GM12874 (cell line): ENCODE measurements around the gene MAML2.

Experiments used
- TF ChIP-seq, protein P1 (sequence below): IDR thresholded peaks from 2 replicates; pipeline ENCODE4 v1.5.1; 2011; ENCODE audit warnings: low read depth, mild to moderate bottlenecking, control low read depth, low read length, moderate library complexity; ENCODE audit not compliant: insufficient read depth

Gene MAML2

DNA sequence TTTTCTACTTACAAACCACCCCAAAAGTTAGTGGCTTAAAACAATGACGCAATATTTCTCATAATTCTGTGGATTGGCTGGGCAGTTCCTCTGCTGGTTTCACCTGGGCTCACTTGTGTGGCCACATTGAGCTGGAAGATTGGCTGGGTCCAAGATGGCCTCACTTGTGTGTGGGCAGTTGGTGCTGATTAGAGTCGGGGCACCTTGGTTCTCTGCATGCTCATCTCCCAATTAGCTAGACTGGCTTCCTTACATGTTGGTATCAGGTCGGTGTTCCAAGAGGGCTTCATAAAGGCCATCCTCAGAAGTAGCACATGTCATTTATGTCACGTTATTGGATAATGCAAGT is 12.5 kb downstream of the MAML2 start:
- TF ChIP-seq, protein P1, sequence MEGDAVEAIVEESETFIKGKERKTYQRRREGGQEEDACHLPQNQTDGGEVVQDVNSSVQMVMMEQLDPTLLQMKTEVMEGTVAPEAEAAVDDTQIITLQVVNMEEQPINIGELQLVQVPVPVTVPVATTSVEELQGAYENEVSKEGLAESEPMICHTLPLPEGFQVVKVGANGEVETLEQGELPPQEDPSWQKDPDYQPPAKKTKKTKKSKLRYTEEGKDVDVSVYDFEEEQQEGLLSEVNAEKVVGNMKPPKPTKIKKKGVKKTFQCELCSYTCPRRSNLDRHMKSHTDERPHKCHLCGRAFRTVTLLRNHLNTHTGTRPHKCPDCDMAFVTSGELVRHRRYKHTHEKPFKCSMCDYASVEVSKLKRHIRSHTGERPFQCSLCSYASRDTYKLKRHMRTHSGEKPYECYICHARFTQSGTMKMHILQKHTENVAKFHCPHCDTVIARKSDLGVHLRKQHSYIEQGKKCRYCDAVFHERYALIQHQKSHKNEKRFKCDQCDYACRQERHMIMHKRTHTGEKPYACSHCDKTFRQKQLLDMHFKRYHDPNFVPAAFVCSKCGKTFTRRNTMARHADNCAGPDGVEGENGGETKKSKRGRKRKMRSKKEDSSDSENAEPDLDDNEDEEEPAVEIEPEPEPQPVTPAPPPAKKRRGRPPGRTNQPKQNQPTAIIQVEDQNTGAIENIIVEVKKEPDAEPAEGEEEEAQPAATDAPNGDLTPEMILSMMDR: no peak

DNA sequence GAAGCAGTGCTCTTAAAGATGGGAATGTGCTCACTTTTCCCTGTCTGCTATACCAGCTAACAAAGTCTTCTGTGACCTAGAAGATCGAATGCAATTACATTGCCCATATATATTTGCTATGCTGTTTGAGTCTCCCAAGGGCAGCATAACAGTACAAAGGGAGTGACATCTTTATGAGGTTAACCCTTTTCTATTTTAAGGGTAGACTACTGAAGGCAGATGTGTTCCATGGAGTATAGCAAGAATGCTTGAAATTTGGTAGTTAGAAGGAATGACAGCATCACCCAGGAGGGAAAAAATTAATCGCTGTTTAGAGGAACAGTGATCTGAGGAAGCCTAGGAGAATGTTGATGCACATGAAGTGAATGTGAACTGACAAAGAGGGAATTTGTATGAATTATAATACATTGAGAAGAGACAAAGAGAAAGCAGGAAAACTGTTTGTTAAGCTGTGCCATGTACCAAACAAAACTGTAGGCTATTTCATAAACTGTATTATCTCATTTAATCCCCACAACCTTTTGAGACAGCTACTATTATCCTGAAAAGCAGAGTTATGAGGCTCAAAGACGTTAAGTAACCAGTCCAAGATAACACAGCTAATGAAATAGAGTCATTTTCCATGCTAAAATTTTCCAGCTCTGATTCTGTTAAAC is 13.0 kb downstream of the MAML2 start:
- TF ChIP-seq, protein P1: no peak

DNA sequence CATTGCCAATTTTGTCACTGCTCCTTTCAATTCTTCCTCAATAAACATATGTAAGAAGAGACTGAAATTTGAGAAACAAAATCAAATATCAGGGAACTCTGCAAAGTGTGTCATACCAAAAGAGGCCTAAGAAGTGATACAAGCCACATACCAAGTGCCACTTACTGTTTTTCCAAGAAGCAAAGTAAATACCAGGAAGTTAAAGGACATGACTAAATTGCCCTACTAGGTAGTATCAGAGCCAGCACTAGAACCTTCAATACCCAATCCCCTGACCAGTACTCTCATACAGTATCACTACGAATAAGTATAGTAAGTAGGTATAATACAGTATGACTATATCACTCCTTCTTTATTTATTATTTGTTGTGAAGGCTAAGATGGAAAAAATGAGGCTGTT is 13.6 kb downstream of the MAML2 start:
- TF ChIP-seq, protein P1: no peak

DNA sequence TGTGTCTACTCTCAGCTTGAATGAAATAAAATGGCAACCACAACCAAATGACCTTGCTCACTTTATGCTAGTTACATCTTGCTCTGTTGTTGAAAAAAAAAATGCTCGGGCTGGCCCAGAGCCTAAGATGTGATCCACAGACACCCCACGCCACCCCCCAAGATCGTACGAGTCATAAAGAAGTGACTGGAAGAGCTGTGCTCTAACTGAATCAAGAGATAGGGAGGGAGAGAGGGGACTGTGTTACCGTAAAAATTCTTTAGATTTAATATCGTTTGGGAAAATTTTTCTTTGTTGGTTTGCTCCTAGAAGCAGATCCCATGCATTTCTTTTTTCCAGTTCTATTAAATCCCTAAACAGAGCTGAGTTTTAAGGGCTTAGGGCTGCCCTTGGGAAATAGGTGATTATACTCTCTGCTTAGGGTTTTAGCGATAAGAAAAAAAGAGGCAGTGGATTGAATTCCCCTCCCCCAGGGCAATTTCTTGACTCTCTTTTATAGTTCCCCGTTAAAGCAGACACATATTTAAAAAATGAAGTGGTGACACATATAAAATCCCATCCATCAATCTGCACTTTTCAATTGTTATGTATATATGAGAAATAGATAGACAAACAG is 14.5 kb downstream of the MAML2 start:
- TF ChIP-seq, protein P1: no peak

DNA sequence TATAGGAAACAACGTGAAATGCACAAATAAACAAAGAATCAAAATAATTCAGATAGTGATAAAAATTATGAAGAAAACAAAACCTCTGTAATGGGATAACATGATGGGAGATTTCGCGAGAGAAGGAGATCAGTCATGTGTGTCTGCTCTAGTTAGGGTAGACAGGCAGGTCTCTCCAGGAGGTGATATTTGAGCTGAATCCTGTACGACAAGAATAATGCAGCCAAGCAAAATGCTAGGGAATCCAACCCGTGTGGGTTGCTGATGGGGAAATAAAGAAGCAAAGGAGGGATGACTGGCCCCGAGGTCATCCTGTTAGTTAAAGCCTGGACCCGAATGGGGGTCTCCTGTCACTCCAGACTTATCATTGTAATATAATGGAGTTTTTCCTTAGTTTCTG is 16.0 kb downstream of the MAML2 start:
- TF ChIP-seq, protein P1: no peak

DNA sequence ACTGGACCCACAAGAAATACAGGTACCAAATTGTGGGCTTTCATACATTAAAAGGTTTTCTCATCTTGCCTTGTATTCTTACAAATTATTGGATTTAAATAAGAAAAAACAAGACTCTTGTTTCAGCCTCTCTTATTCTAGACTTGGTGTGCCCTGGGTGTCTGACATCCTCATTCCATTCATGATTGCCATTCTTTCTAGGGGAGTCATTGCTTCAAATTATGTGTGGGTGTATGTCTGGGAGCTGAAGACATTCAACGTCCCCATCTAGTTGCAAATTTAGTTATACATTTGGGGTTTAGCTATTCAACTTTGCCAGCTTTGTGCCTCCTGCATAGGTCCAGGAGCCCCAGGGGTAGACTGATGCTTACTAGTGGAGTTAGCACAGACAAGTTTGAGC is 18.1 kb downstream of the MAML2 start:
- TF ChIP-seq, protein P1: no peak

DNA sequence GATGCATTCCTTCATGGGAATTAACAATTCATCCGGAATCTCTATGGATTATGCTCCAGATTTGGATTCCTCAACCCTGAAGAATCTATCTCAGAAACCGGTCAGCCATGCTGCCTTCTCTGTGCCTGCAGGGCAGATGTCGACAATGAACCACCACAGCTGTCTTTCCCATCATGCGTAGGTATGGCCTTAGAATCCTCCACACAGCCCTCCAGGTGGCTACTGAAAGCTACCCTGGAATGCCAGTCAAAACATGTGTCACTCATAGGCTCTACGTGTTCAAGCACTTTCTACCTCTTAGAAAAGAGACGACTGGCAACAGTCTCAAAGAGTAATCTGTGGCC is 19.4 kb downstream of the MAML2 start:
- TF ChIP-seq, protein P1: no peak
